Stimulated activated CD8-positive, alpha-beta memory T cell treated with anti-CD3 and anti-CD28 coated beads, Interleukin-15, amount 100 ng/mL, for 4 hours (primary cell): ENCODE data around the gene SPRING1.
"Not testable (repeated sequence)": the region's sequence is repeated elsewhere in the genome, so short reads cannot be mapped to it uniquely, and the experiment has no call there.

Source experiments
- DNase-seq, 2 donors: peaks; one replicate each; pipeline ENCODE4 v3.0.0-alpha.2; 2020; ENCODE audit warnings: low read depth in 2 of 2

Gene SPRING1, protein sequence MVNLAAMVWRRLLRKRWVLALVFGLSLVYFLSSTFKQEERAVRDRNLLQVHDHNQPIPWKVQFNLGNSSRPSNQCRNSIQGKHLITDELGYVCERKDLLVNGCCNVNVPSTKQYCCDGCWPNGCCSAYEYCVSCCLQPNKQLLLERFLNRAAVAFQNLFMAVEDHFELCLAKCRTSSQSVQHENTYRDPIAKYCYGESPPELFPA

DNA sequence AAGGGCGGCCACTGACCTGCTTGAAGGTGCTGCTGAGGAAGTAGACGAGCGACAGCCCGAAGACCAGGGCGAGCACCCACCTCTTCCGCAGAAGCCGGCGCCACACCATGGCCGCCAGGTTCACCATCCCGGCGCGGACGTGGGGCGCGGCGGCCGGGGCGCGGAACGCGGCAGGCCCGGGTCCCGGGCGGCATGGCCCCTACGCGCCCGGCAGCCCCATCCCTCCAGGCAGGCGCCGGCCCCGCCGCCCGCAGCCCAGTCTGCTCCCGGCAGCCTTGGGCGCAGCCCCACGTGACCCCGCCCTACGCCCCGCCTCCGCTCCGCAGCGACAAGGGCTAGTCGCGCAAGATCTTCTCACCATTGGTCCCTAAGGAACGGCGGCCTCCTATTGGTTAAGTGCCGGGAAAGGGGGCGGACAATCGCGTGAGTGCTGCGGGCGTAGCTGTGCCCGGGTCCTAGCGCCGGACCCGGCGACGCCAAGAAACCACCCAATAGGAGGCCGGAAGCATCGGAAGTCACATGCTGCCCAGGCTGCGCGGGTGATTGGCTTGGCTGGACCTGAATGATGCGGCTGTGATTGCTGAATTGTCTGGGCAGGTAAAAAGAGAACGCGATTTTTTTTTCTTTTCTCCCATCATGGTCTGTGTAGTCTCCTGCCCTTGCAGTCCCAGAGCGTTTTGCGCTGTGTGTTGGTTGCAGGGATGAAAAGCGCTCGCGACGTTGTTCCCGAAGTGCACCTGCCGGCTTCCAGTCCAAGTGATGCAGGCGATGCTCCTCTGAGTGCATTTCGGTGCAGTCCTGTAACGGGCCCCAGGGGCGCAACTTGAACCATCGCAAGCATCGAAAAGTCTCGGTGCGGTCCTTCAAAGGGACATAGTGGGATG is at the start of gene SPRING1, which contains the start of gene RNFT2:
SPRING1 (minus strand) TSS at position 296 of the 884 bp plus-strand sequence; CDS start at position 127, 169 bp downstream.
RNFT2 (plus strand) TSS at position 542 of the 884 bp plus-strand sequence. CDS start 2,183 bp downstream, outside the sequence.
- DNase-seq: peak; percentile 96 to 99

DNA sequence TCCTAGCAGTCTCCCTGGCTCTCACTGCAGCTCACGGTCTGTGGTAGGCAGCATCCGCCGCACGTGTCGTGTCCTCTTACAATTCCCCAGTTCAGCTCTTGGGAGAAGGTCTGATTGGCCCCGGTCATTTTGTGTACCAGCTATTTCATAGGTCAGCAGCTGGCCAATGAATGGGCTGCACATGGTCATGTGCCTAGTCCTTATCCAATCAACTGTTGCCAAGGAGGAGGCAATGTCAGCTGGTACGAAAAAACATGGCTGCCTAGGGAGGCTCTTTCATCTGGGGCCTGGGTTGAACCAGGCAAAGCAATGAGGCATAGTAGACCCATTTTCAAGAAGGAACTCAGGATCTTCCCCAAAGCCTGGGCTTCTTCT is 46.4 kb upstream of the SPRING1 start:
- DNase-seq: no peak

DNA sequence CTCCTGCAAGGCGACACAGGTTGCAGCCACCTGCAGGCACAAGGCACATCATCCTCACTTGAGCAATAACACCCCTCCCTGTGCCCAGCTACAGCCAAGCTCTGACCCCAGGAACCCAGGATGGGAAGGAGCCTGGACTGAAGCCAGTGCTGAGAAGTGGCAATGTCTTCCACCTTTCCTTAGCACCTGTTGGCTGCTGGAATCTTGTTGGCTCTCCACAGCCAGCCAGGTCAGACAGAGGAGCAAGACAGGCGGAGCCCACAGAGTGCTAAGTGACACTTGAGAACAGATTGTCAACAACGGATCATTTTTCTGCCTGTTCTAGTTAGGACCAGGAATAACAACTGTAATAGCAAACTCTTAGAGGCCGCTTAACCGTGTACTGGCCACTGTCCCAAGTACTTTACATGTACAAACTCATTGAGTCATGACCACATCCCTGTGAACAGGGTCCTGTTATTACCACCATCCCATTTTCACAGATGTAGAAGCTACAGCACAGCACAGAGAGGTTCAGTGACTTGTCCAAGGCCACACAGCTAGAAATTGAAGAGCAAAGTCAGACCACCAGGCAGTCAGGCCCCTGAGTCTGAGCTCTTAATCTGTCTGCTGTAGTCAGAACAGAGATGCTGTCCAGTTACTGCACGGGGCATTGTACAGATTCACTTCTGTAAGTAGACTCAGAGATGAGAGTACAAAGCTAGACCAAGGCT is 45.8 kb upstream of the SPRING1 start:
- no peak for DNase-seq

DNA sequence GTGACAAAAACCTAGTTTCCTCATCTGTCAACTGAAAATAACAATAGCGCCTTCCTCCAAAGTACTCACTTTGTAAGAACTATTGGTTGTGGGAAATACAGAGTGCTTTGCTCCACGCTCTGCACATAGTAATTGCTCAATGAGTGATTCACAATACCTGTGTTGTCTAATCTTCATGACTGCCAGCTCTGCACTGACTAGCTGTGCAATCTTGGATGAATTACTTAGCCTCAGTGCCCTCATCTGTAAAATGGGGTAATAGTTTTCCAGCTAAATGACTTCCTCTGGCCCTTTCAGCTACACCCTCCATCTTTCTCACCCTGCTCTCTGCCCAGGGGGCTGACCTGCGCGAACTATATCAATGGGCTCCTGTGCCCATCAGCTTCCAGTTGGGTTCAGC is 43.1 kb upstream of the SPRING1 start:
- no peak for DNase-seq

DNA sequence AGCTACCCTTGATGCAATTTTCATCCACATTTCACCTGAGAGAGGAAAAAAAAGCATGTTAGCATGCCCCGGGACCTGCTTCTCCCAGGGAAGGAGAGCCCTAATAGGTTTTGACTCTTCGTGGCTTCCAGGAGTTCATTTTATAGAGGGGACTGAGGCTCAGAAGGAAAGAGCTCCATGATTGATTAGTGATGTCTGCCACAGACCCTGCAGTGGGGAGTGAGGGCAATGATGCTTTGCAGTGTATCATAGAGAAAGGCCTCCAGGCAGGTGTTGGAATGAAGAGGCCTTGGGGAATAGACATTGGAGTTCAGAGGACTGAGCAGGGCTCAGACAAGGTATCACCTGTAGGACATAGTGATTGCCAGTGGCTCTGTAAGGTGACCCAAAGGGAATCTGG is 41.7 kb upstream of the SPRING1 start:
- DNase-seq: no peak

DNA sequence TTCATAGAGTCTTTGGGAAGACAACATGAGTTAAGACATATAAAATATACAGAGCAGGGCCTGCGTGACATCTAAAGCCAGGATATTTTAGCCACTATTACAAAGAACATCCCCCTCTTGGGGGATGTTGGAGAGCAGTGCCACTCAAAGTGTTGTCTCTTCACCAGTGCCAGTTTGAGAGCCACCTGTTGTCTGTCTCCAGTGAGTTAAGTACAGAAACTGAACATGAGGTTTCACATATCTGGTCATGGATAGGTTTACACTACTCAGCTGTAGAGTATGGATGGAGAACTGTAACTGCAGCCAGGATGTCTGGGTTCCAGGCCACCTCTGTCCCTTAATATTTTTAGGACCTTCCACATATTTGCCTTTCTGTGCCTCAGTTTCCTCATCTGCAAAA is 39.4 kb upstream of the SPRING1 start:
- no peak for DNase-seq

DNA sequence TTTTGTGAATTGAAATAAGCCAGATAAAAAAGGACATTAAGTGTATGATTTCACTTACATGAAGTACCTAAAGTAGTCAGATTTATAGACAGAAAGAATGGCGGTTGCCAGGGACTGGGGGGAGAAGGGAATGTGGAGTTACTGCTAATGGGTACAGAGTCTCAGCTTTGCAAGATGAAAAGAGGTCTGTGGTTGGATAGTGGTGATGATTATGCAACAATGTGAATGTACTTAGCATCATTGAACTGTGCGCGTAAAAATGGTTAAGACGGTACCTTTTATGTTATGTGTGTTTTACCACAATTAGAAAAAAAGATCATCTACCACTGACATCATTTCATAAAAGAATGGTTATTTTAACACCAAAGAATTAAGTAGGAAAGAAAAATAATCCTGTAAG is 36.2 kb upstream of the SPRING1 start:
- no peak for DNase-seq

DNA sequence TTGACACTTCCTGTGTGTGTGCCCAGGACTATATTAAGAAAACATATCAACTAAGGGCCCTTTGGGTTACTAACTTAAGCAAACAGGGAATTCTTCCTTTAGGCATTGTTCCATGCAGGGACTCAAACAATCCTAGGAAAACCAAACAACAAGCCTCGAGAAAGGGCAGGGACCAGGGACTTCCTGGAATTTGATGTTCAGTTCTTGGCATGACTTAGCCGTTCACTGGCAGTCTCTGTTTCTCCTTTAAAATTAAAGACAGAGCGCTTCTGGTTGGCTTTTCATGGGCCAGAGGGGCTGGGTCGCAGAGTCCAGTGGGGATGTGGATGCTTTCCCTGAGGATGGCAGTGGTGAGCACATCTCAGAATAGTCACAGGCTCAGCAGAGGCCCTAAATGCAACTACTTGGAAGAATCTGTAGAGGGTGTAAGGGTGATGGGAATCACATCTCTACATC is 35.4 kb upstream of the SPRING1 start:
- DNase-seq: no peak

DNA sequence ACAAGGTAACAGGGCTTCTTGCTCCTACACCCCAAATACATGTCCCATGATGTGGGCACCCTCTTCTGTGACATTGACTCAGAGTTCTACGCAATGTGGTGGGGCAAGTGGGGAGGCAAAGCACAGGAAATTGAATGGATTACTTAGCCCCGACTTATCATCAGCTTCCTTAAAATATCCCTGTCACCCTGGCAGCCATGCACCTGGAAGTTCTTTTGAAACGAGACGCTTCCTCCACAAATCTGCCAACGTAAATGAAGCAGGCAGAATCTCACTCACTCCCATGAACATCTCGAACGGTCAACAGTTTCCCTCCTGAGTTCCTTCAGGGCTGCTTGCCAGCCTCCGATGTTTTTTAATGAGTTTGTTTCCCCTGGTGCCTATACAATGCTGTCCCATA is 33.8 kb upstream of the SPRING1 start:
- no peak for DNase-seq

DNA sequence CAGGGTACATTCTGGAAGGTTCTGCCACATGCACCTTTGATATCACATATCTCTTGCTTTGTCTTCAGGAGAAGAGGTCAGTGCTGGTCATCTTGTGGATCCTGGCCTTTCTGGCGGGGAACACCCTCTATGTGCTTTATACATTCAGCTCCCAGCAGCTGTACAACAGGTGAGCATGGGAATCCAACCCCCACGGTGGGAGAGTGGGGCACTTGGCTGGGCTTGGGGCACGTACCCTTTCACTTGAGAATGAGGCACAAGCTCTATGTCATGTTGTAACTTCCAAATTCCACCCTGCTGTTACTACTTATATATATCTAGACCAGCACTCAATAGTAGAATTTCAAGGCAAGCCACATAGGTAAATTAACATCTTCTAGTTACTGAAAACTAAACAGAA is 28.9 kb upstream of the SPRING1 start:
- DNase-seq: no peak

DNA sequence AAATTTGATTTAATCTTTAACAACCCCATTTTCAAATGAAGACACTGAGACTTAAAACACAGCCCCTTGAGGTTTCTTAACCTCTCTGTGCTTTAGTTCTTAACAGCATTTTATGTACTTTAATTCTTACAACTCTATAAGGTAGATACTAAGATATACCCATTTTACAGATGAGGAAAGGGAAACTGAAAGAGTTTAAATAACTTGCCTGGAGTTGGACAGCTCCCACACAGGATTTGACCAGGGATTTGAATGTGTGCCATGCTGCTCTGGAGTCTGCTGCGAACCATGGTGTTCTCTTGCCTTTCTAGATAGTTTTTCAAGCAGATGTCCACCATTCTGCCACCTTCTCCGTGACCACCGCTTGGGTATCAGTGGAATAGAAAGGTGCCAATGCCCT is 28.4 kb upstream of the SPRING1 start:
- DNase-seq: no peak

DNA sequence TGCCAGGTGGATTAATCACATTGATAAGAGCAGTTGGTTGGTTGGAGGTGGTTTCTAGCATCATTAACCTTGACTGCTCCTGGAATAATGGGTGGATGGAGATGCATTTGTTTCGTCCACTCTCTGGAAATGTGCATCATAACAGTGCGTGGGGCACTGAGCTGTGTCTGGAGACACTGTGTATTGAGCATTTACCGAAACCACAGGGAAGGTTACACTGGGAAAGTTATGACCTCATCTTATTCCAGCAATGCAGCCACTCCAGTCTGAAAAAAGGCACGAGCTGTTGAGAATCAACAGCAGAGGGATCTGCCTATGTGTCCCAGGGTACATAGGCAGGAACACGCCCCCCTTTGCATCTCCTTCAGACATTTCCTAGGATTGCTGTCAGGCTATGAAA is 27.4 kb upstream of the SPRING1 start:
- DNase-seq: no peak

DNA sequence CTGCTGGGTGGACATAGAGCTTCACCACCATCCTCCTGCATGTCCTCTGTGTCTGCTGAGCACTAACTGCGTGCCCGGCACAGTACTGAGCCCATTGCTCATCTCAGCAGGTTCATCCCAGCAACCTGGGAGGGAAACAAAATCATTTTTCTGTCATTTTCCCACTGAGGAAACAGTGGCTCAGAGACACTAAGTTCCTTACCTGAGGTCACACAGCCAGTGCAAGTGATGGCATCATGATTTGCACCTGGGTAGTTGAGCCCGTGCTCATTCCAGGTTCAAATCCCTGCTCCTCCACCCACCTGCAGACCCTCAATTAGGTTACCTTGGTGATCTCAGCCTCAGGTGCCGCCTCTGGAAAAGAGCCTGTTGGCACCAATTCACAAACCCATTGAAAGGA is 23.6 kb upstream of the SPRING1 start:
- DNase-seq: no peak

DNA sequence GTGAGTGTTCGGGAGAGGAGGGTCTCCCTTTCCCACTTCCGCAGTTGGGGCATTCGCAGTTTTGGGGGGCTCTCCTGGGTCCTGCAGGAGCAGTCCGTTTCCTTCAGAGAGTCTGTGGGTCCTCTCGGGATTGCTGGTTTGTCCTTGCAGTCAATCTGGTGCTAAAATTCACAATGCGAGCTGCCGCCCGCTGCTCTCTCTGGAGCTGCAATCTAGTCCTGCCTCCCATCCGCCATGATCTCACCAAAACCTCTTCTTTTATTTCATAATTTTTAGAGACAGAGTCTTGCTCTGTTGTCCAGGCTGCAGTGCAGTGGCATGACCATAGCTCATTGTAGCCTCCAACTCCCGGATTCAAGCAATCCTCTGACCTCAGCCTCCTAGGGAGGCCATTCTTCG is 22.8 kb upstream of the SPRING1 start:
- DNase-seq: no peak

DNA sequence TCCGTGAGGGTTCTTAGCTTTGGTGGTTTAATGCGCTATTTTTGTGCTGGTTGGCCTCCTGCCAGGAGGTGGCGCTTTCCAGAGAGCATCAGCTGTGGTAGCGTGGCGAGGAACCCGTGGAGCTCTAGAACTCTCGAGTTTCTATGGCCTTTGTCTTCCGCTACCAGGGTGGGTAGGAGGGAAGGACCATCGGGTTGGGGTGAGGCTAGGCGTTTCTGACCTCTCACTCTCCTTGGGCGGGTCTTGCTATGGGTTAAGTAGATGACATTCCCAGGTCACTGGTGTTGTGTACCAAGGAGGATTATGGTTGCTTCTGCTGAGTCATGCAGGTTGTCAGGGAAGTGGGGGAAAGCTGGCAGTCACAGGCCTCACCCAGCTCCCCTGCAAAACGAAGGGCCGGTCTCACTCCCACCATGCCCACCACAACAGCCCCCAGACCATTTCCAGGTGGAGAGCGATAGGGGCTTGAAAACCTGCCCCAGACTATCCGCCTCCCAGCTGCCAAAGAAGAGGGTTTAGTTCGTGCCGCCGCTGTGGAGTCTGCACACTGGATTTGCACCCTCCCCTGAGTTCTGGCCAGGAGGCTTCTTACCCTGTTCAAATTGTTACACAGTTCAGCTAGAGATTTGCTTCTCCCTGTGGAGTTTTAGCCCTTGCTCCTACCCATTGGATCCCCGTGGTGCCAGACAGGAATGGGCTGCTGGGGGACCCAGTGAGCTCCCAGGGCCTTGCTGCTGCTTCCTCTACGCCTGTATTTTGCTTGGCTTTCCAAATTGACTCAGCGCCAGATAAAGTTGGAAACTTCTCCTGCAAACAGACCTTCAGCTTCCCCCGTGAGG is 22.1 kb upstream of the SPRING1 start:
- DNase-seq: peak in 1 of 2 donors; percentile 2

DNA sequence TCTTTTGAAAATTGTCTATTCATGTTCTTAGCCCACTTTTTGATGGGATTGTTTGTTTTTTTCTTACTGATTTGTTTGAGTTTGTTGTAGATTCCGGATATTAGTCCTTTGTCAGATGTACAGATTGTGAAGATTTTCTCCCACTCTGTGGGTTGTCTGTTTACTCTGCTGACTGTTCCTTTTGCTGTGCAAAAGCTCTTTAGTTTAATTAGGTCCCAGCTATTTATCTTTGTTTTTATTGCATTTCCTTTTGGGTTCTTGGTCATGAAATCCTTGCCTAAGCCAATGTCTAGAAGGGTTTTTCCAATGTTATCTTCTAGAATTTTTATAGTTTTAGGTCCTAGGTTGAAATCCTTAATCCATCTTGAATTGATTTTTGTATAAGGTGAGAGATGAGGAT is 16.9 kb upstream of the SPRING1 start:
- not testable (repeated sequence) for DNase-seq

DNA sequence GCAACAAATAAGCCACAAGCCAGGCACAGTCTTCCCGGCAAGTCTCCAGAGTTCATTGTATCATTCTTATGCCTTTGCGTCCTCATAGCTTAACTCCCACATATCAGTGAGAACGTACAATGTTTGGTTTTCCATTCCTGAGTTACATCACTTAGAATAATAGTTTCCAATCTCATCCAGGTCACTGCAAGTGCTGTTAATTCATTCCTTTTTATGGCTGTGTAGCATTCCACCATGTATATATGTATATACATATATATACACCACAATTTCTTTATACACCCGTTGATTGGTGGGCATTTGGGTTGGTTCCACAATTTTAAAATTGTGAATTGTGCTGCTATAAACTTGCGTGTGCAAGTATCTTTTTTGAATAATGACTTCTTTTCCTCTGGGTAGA is 16.2 kb upstream of the SPRING1 start:
- not testable (repeated sequence) for DNase-seq

DNA sequence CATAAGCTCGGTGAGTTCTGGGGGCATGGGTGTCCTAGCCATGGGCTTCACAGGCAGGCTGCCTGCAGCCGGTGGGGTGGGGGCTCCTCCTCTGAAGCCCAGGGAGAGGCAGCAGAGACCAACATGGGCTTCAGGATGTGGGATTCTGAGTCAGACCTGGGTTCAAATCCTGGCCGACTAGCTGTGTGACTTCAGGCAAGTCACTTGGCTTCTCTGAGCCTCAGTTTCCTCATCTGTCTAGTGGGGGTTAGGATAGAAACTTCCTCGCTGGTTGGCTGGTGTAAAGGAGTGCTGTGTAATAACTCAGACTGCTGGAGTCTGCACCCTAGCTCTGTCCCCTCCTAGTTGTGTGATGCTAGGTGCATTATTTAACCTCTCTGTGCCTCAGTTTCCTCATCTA is 12.4 kb upstream of the SPRING1 start:
- no peak for DNase-seq

DNA sequence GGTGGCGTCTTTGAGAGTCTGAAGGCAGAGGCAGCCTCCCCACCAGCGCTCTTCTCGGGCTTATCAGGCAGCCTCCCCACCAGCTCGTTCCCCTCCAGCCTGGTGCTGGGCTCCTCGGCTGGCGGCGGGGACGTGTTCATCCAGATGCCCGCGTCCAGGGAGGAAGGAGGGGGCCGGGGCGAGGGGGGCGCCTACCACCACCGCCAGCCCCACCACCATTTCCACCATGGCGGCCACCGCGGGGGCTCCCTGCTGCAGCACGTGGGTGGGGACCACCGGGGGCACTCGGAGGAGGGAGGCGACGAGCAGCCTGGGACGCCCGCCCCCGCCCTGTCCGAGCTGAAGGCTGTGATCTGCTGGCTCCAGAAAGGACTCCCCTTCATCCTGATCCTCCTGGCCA is 12.0 kb upstream of the SPRING1 start:
- no peak for DNase-seq

DNA sequence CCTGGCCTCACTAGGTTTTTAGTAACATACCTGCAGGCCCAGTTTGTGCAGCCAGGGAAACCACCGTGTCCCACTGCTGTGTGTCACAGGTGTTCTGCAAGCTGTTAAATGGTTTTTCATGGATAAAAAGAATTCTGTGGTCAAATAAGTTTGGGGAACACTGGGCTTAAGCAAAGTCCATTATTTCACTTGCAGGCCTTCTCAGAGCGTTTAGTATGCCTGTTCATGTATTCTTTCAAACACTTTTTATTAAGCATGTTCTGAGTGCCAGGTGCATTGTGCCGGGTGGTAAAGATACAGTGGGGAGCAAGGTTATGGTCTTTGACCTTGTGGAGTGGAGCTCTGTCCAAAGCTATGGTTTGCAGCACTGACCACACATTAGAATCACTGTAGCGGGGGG is 7.7 kb upstream of the SPRING1 start:
- DNase-seq: no peak

DNA sequence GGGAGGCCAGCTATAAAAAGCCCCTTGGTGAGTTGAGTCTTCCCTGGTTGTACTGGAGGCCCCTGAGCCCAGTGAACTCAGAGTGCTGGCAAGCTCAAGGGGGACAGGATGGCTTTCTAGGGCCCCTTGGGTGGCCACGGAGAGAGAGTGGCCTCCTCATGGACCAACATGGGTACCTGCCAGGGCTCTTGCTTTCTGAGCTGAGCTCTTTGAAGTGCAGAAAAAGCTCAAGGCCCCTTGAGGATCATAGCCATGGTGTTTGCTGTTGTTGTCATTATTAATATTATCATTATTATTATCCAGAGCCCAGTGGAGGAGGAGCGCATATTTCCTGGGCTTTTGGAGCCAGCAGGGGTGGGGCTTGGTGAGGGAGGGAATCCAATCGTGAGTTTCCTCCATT is 6.9 kb upstream of the SPRING1 start:
- DNase-seq: no peak

DNA sequence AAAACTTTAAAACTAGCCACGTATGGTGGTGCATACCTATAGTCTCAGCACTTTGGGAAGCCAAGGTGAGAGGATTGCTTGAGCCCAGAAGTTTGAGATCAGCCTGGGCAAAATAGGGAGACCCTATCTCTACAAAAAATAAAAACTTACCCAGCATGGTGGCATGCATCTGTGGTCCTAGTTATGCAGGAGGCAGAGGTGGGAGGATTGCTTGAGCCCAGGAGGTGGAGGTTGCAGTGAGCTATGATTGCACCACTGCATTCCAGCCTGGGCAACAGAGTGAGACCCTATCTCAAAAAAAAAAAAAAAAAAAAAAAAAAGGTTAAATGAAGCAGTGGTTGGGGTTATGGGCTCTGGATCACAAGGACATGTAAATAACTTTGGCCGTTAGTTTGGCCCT is 4.9 kb upstream of the SPRING1 start:
- not testable (repeated sequence) for DNase-seq
